Activated T-cell treated with anti-CD3 and anti-CD28 coated beads for 4 hours (primary cell): ENCODE data around the gene SOD1.
"Not testable (repeated sequence)": the region's sequence is repeated elsewhere in the genome, so short reads cannot be mapped to it uniquely, and the experiment has no call there.

Source experiments
- DNase-seq: peaks from one replicate; pipeline ENCODE4 v3.0.0-alpha.2; 2020

Gene SOD1

GRCh38 chr21:31656199-31657095 lies 3.0 kb upstream of the SOD1 start:
- DNase-seq: no peak

- DNase-seq: no peak
These were observed 1.4 kb upstream of the SOD1 start for GRCh38 chr21:31658053-31658452.

GRCh38 chr21:31659286-31659535 lies 282 bp upstream of the SOD1 start:
- DNase-seq: no peak

- no peak for DNase-seq
These were observed 719 bp downstream of the SOD1 start for GRCh38 chr21:31660259-31660565.

GRCh38 chr21:31660591-31660990 lies 1.1 kb downstream of the SOD1 start:
- DNase-seq: no peak

GRCh38 chr21:31663584-31664249 lies 4.2 kb downstream of the SOD1 start:
- DNase-seq: no peak

GRCh38 chr21:31665397-31665796 lies 5.9 kb downstream of the SOD1 start:
- no peak for DNase-seq

GRCh38 chr21:31665869-31666268 lies 6.4 kb downstream of the SOD1 start:
- not testable (repeated sequence) for DNase-seq

- DNase-seq: no peak
These were observed 7.0 kb downstream of the SOD1 start for GRCh38 chr21:31666445-31667010.

GRCh38 chr21:31667132-31667531 lies 7.6 kb downstream of the SOD1 start:
- no peak for DNase-seq

GRCh38 chr21:31667639-31668038 lies 8.1 kb downstream of the SOD1 start:
- DNase-seq: no peak

GRCh38 chr21:31668651-31669491 lies 9.4 kb downstream of the SOD1 start:
- no peak for DNase-seq

- DNase-seq: no peak
These were observed 10.6 kb downstream of the SOD1 start for GRCh38 chr21:31670070-31670469.

GRCh38 chr21:31671146-31671716 lies 11.7 kb downstream of the SOD1 start:
- DNase-seq: no peak

- DNase-seq: no peak
These were observed 12.4 kb downstream of the SOD1 start for GRCh38 chr21:31671931-31672330.

- no peak for DNase-seq
These were observed 13.9 kb downstream of the SOD1 start for GRCh38 chr21:31673321-31673912.

- no peak for DNase-seq
These were observed 15.8 kb downstream of the SOD1 start for GRCh38 chr21:31675318-31675717.

GRCh38 chr21:31675960-31676359 lies 16.5 kb downstream of the SOD1 start:
- DNase-seq: no peak

GRCh38 chr21:31677047-31677446 lies 17.6 kb downstream of the SOD1 start:
- no peak for DNase-seq

GRCh38 chr21:31678478-31678877 lies 19.0 kb downstream of the SOD1 start:
- no peak for DNase-seq

GRCh38 chr21:31682620-31683019 lies 23.1 kb downstream of the SOD1 start:
- no peak for DNase-seq

- DNase-seq: no peak
These were observed 23.5 kb downstream of the SOD1 start for GRCh38 chr21:31683029-31683428.

- DNase-seq: no peak
These were observed 25.4 kb downstream of the SOD1 start for GRCh38 chr21:31684918-31685317.
